HuH-7.5 (cell line): ENCODE data around the gene USP40.

Source experiments
- DNase-seq: peaks from one replicate; pipeline ENCODE4 v3.0.0; 2011; ENCODE audit warnings: low spot score

USP40 gene

DNA sequence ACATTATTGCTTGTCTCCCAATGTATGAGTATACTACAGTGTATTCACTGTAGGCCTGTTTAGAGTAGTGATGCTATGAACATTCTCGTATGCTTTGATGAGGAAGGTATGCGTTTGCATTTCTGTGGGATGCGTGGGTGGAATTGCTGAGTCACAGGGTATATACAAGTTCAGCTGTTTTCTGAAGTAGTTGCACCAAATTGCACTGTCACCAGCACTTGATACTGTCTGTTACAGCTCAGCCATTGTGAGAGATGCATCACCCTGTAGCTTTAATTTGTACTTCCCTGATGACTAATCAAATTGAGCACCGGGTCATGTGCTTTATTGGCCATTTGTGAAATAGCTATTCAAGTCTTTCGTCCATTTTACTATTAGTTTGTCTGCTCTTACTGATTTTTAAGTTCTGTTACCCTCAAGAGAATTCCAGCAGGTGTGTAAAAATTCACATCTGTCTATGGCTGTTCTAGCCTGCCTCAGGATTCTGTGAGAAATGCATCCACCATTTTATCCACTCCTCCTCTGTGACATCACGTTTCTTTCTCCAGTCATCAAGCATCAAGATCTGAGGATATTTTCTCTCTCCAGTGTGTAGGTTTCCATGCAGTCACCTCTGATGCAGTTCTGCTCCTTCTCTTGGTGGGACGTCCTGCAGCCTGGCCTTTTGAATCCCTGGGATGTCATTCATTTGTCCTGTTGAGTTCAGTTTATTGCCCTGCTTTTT, 139.8 kb downstream of the USP40 start:
- DNase-seq: no peak
